ENCODE data around the gene ARVCF. TPM values are rescaled to one million over a fixed set of nuclear protein-coding genes. Genes with fewer than 3 reads are reported as not detected.

The ARVCF gene
- total RNA-seq, 1 experiment from 2014 or later = 11.1 TPM

DNA sequence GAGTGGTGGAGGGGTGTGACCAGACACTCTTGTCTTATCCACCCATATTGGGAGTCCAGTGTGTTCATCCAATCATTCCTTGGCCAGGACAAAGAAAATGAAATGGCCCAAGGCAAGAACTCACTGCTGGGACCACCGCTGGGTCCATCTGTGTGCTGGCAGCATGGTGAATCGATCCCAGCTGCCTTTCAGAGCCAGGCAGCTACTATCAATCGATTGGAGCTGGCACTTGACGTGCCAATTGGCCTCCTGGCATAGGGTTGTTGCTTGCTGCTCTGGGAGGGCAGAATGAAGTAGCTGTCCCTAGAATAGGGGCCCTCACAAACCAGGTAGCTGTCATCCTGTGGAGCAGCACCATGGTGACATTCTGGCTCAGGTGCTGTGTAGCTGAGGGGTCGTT lies 1.4 kb upstream of the ARVCF start:
- Histone ChIP-seq H3K36me3 (ENCODE audit: insufficient read depth, low read length, poor library complexity, severe bottlenecking) (no peaks in the 10 kb centered on the region), H3K4me3 (ENCODE audit: low read depth, low read length, poor library complexity, severe bottlenecking) (no peak overlapping the region), H3K4me1 (ENCODE audit: insufficient read depth, low read length, poor library complexity, severe bottlenecking) (peaks cover 5% of the 10 kb centered on the region), H3K27ac (ENCODE audit: low read depth, low read length, poor library complexity, severe bottlenecking) (no peak overlapping the region), H3K27me3 (replicated peaks; ENCODE audit: insufficient read depth, low read depth, low read length, poor library complexity) (peaks cover 30% of the 10 kb centered on the region), H3K9me3 (ENCODE audit: low read depth, low read length, poor library complexity, severe bottlenecking) (no peaks in the 10 kb centered on the region)
- ChIA-PET CTCF (interaction anchor here (0.5 to 0.7 kb wide), 2 partner anchors 51 to 55 kb away, joined by 3 read pairs; no protein-coding TSS in a partner anchor), POLR2A (ENCODE audit: low non-redundant PET) (no interaction called here)
- intact Hi-C loops (cut with micrococcal nuclease; ENCODE audit: unreplicated experiment) = no loop called here
- DNase-seq (ENCODE audit: low spot score) = no peak
- no TSS peak for BruUV-seq (replicated peaks)
- TF ChIP-seq CTCF (conservative IDR thresholded peaks at IDR 0.05; ENCODE audit: low read depth, low read length) (no peak), EZH2 (IDR thresholded peaks at IDR 0.05; ENCODE audit: borderline replicate concordance, low read depth, low read length, poor library complexity, severe bottlenecking) (no peak)

DNA sequence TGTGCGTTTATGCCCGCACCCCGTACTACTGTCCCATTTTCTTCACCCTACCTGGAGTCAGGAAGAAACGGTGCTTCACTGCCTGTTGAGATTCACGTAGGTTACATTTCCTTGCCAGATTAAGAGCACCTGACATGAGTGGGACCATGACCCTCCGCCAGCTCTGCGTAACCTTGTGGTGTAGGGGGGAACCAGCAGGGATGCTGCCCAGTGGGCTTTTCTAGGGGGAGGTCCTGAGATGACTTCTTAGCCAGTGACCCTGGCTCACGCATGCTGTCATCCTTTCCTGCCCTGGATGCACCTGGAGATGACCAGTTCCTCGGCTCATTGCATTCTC lies 967 bp upstream of the ARVCF start:
- Histone ChIP-seq H3K36me3 (ENCODE audit: insufficient read depth, low read length, poor library complexity, severe bottlenecking) (no peaks in the 10 kb centered on the region), H3K27ac (ENCODE audit: low read depth, low read length, poor library complexity, severe bottlenecking) (no peak overlapping the region), H3K27me3 (replicated peaks; ENCODE audit: insufficient read depth, low read depth, low read length, poor library complexity) (peaks cover 30% of the 10 kb centered on the region), H3K4me3 (ENCODE audit: low read depth, low read length, poor library complexity, severe bottlenecking) (no peak overlapping the region), H3K9me3 (ENCODE audit: low read depth, low read length, poor library complexity, severe bottlenecking) (no peaks in the 10 kb centered on the region), H3K4me1 (ENCODE audit: insufficient read depth, low read length, poor library complexity, severe bottlenecking) (peaks cover 5% of the 10 kb centered on the region)
- ChIA-PET CTCF (no interaction called here), POLR2A (ENCODE audit: low non-redundant PET) (no interaction called here)
- DNase-seq (ENCODE audit: low spot score) = no peak
- intact Hi-C loops (cut with micrococcal nuclease; ENCODE audit: unreplicated experiment) = no loop called here
- BruUV-seq (replicated peaks) = no TSS peak
- TF ChIP-seq CTCF (conservative IDR thresholded peaks at IDR 0.05; ENCODE audit: low read depth, low read length) (no peak), EZH2 (IDR thresholded peaks at IDR 0.05; ENCODE audit: borderline replicate concordance, low read depth, low read length, poor library complexity, severe bottlenecking) (no peak)

DNA sequence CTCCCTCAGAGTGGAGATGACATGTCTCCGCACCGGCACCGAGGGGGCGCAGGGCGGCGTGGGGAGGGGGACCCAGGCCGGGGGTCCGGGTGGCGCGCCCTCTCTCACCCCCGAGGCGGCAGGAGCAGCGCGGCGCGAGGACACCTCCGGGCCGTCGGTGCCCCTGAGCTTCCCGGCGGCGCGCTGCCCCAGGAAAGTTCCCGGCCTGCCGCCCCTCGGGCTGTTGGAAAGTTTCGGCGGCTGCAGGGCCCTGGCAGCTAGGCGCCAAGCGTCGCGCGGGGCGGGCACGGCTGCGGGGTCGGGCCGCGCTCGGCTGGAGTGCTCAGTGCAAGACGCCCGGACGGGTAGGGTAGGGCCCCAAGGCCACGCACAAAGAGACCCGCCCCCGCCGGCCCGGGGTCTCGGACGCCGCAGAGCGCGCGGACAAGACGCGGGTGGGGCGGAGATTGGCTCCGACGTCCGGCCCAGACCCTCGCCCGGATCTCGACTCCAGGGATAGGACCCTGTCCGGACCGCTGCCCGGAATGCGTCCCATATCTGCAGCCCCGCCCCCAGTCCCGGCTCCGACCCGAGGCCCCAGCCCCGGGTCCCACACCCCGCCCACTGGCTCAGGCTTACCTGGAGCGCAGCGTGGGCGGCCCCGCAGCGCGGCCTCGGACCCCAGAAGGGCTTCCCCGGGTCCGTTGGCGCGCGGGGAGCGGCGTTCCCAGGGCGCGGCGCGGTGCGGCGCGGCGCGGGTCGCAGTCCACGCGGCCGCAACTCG lies 471 bp downstream of the ARVCF start:
- peaks cover 30% of the 10 kb centered on the region for H3K27me3 ChIP-seq (replicated peaks; ENCODE audit: insufficient read depth, low read depth, low read length, poor library complexity)

More for the DNA sequence above, 471 bp downstream of the ARVCF start:
- Histone ChIP-seq H3K4me3 (ENCODE audit: low read depth, low read length, poor library complexity, severe bottlenecking) (peak overlapping the region; percentile 52), H3K27ac (ENCODE audit: low read depth, low read length, poor library complexity, severe bottlenecking) (no peak overlapping the region), H3K9me3 (ENCODE audit: low read depth, low read length, poor library complexity, severe bottlenecking) (no peaks in the 10 kb centered on the region), H3K36me3 (ENCODE audit: insufficient read depth, low read length, poor library complexity, severe bottlenecking) (no peaks in the 10 kb centered on the region), H3K4me1 (ENCODE audit: insufficient read depth, low read length, poor library complexity, severe bottlenecking) (peaks cover 5% of the 10 kb centered on the region)
- BruUV-seq (replicated peaks) = no TSS peak
- CTCF ChIA-PET = no interaction called here
- TF ChIP-seq EZH2 (IDR thresholded peaks at IDR 0.05; ENCODE audit: borderline replicate concordance, low read depth, low read length, poor library complexity, severe bottlenecking) (peak; percentile 6), CTCF (conservative IDR thresholded peaks at IDR 0.05; ENCODE audit: low read depth, low read length) (no peak)
- POLR2A ChIA-PET (ENCODE audit: low non-redundant PET) = no interaction called here
- no peak for DNase-seq (ENCODE audit: low spot score)
- intact Hi-C loops (cut with micrococcal nuclease; ENCODE audit: unreplicated experiment) = no loop called here
